GM12878 (cell line): Measurements from ENCODE around the gene SPATA20.

Experiments used
- BACH1 ChIP-seq: fragments of 450-650 bp; IDR thresholded peaks from 2 replicates; pipeline ENCODE4 v1.6.1; 2017; ENCODE audit warnings: mild to moderate bottlenecking, borderline replicate concordance
- CHD2 ChIP-seq: IDR thresholded peaks from 2 replicates; pipeline ENCODE4 v1.6.1; 2011; ENCODE audit warnings: low read depth, low read length, improper control_type of control experiment, borderline replicate concordance
- CREM ChIP-seq: IDR thresholded peaks from 2 replicates; pipeline ENCODE4 v1.6.1; 2014; ENCODE audit warnings: antibody characterized with exemption, low read depth
- CTCF ChIP-seq, 3 experiments: IDR thresholded peaks in 2 of 3; conservative IDR thresholded peaks in 1 of 3; 2 replicates each; pipeline ENCODE4 v1.5.1; 2011; ENCODE audit warnings: low read depth in 3 of 3, low read length in 3 of 3, mild to moderate bottlenecking in 3 of 3, control low read depth in 2 of 3, moderate library complexity in 2 of 3, inconsistent platforms in 1 of 3, mixed read lengths in 1 of 3; ENCODE audit not compliant: control insufficient read depth in 2 of 3, insufficient read depth in 1 of 3; ENCODE audit errors: extremely low read depth in 1 of 3
- ETV6 ChIP-seq, 2 experiments: fragments of 450-650 bp in 1 of 2; IDR thresholded peaks in 1 of 2; conservative IDR thresholded peaks in 1 of 2; 2 replicates each; pipeline ENCODE4 v1.6.1; 2014; ENCODE audit warnings: antibody characterized with exemption in 1 of 2, borderline replicate concordance in 1 of 2, low read depth in 1 of 2, mild to moderate bottlenecking in 1 of 2, moderate library complexity in 1 of 2
- FOS ChIP-seq: IDR thresholded peaks from 3 replicates; pipeline ENCODE4 v1.6.1; 2011; ENCODE audit warnings: borderline replicate concordance; ENCODE audit not compliant: insufficient read length; ENCODE audit errors: extremely low read depth
- POLR2A ChIP-seq: IDR thresholded peaks from 2 replicates; pipeline ENCODE4 v1.6.1; 2011; ENCODE audit warnings: low read depth, mild to moderate bottlenecking, low read length
- SRF ChIP-seq, 2 experiments: IDR thresholded peaks; 2 replicates each; pipeline ENCODE4 v1.6.1; 2011; ENCODE audit warnings: low read depth in 2 of 2, low read length in 2 of 2, mild to moderate bottlenecking in 1 of 2, moderate library complexity in 1 of 2
- ZBED1 ChIP-seq: IDR thresholded peaks from 2 replicates; pipeline ENCODE4 v1.6.1; 2016; ENCODE audit warnings: borderline replicate concordance

GRCh38 chr17:50589095-50589705 lies 42.2 kb downstream of the SPATA20 start:
- TF ChIP-seq ETV6 (conservative IDR thresholded peaks at IDR 0.05 in 1 of 2, IDR thresholded peaks at IDR 0.05 in 1 of 2; ENCODE audit: borderline replicate concordance in 1 of 2, low read depth in 1 of 2) (no peak), CTCF (IDR thresholded peaks at IDR 0.05 in 2 of 3, conservative IDR thresholded peaks at IDR 0.05 in 1 of 3; ENCODE audit: control insufficient read depth in 2 of 3, extremely low read depth in 1 of 3, insufficient read depth in 1 of 3, low read depth in 3 of 3, low read length in 3 of 3) (no peak), CREM (no peak), SRF (IDR thresholded peaks at IDR 0.05; ENCODE audit: low read depth in 2 of 2, low read length in 2 of 2) (no peak), FOS (no peak), ZBED1 (no peak), CHD2 (no peak), POLR2A (no peak), BACH1 (no peak)
